Ectodermal cell (in vitro differentiated cells): Measurements from ENCODE around the gene AJAP1.

Experiments used
- H3K27ac ChIP-seq: 2 replicates; pipeline ENCODE4 v1.7.0; 2013; ENCODE audit warnings: mild to moderate bottlenecking, low read depth, low read length; ENCODE audit not compliant: insufficient read depth, poor library complexity, severe bottlenecking
- H3K27me3 ChIP-seq: 2 replicates; pipeline ENCODE4 v1.7.0; 2013; ENCODE audit warnings: mild to moderate bottlenecking, low read length; ENCODE audit not compliant: insufficient read depth, control insufficient read depth, poor library complexity, severe bottlenecking
- H3K36me3 ChIP-seq: one replicate; pipeline ENCODE4 v1.7.0; 2013; ENCODE audit warnings: low read length; ENCODE audit not compliant: control insufficient read depth, insufficient read depth
- H3K4me1 ChIP-seq: one replicate; pipeline ENCODE4 v1.7.0; 2013; ENCODE audit warnings: low read length; ENCODE audit not compliant: control insufficient read depth, insufficient read depth
- H3K4me3 ChIP-seq: 2 replicates; pipeline ENCODE4 v1.7.0; 2013; ENCODE audit warnings: low read depth, low read length, control low read depth; ENCODE audit not compliant: insufficient read depth
- H3K9me3 ChIP-seq: 2 replicates; pipeline ENCODE4 v1.7.0; 2013; ENCODE audit warnings: mild to moderate bottlenecking, low read length, moderate library complexity; ENCODE audit not compliant: control insufficient read depth
- WGBS, 2 experiments: methylation state at CpG; one replicate each; pipeline ENCODE4 v1.1.7; 2013; ENCODE audit warnings: missing lambda C conversion rate in 2 of 2; 5-methylcytosine and 5-hydroxymethylcytosine counted together

Gene AJAP1

DNA sequence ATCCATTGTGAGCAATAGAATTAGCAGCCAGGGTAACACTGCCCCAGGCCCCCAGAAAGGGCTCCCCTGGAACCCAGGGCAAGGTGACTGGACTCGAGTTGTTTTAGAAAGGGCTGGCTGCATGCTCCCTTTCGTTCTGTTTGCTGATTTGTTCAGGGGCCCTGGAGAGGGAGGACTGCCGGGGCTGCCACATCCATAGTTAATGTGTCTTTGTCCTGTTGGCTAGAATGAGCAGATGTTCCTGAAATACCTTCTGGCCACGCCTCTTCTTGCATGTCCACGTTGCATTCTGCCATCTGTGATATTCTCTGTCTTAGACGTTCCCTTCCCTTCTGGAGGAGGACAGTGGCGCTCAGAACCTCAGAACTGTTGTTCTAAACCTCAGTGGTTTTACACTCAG is 118.8 kb downstream of the AJAP1 start:
- no peaks in the 10 kb centered on the region for H3K36me3 ChIP-seq
- H3K27me3 ChIP-seq: no peaks in the 10 kb centered on the region
- 75 to 77% methylated on average over 7 of the region's 7 CpGs for WGBS, 2 experiments

GRCh38 chr1:4775506-4775905 is 121.1 kb downstream of the AJAP1 start:
- Histone ChIP-seq H3K27ac (no peak overlapping the region), H3K4me1 (no peaks in the 10 kb centered on the region), H3K4me3 (no peak overlapping the region), H3K27me3 (no peaks in the 10 kb centered on the region), H3K36me3 (no peaks in the 10 kb centered on the region), H3K9me3 (no peaks in the 10 kb centered on the region)
- WGBS, 2 experiments: 86 to 90% methylated on average over 9 of the region's 9 CpGs

More for the DNA sequence above, 118.8 kb downstream of the AJAP1 start:
- no peaks in the 10 kb centered on the region for H3K9me3 ChIP-seq
- H3K4me1 ChIP-seq: no peaks in the 10 kb centered on the region
- no peak overlapping the region for H3K4me3 ChIP-seq
- H3K27ac ChIP-seq: no peak overlapping the region

GRCh38 chr1:4778056-4778455 is 123.6 kb downstream of the AJAP1 start:
- no peak overlapping the region for H3K27ac ChIP-seq
- no peaks in the 10 kb centered on the region for H3K9me3 ChIP-seq
- WGBS, 2 experiments: 75 to 77% methylated on average over 7 of the region's 7 CpGs
- no peaks in the 10 kb centered on the region for H3K36me3 ChIP-seq
- no peak overlapping the region for H3K4me3 ChIP-seq
- no peaks in the 10 kb centered on the region for H3K27me3 ChIP-seq
- no peaks in the 10 kb centered on the region for H3K4me1 ChIP-seq

DNA sequence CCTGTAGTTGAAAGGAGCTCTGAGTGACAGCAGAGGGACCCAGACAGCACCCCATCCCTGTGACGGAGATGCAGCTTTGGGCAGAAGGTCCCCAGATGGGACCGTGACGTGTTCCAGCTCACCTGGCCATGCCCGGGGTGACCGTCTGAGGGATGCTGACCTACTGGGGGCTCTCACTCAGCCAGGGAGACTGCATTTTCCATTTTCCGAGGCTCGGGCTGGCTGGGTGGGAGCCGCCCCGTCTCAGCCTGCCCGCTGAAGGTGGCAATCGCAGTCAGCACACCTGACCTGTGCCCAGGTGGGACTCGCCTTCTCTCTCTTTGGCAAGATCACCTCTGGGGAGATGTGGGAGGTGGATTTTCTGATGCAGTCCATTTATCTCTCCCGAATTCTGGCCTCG is 127.2 kb downstream of the AJAP1 start:
- no peaks in the 10 kb centered on the region for H3K27me3 ChIP-seq
- H3K4me1 ChIP-seq: no peaks in the 10 kb centered on the region
- no peak overlapping the region for H3K4me3 ChIP-seq
- H3K27ac ChIP-seq: no peak overlapping the region
- H3K9me3 ChIP-seq: no peaks in the 10 kb centered on the region
- 91 to 92% methylated on average over 14 of the region's 14 CpGs for WGBS, 2 experiments
- H3K36me3 ChIP-seq: no peaks in the 10 kb centered on the region

- Histone ChIP-seq H3K27ac (no peak overlapping the region), H3K36me3 (no peaks in the 10 kb centered on the region), H3K4me1 (no peaks in the 10 kb centered on the region), H3K4me3 (no peak overlapping the region), H3K27me3 (no peaks in the 10 kb centered on the region), H3K9me3 (no peaks in the 10 kb centered on the region)
- 88 to 89% methylated on average over 17 of the region's 17 CpGs for WGBS, 2 experiments
These were observed 130.4 kb downstream of the AJAP1 start for GRCh38 chr1:4784761-4785160.

DNA sequence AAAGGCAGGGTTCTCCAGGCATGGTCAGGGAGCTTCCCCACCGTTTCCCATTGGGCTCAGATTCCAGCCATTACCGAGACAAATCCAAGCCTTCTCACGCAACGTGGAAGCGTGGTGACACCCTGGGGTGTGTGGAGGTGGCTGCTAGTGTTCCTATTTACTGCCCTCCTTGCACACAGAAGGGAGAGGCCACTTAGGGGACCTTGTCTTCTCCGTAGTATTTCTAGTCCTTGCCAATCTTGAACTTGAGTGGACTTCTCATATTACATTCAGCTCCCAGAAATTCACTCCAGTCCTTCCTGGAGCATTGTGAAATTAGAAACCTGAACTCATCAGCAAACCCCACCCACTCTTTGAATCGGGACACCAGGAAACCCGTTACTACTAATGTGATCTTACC is 131.6 kb downstream of the AJAP1 start:
- 92 to 95% methylated on average over 8 of the region's 8 CpGs for WGBS, 2 experiments

GRCh38 chr1:4787551-4787950 is 133.1 kb downstream of the AJAP1 start:
- Histone ChIP-seq H3K4me1 (no peaks in the 10 kb centered on the region), H3K27ac (no peak overlapping the region), H3K4me3 (no peak overlapping the region), H3K36me3 (no peaks in the 10 kb centered on the region), H3K9me3 (no peaks in the 10 kb centered on the region), H3K27me3 (no peaks in the 10 kb centered on the region)
- WGBS, 2 experiments: 77% methylated on average over 5 of the region's 5 CpGs

More for the DNA sequence above, 131.6 kb downstream of the AJAP1 start:
- Histone ChIP-seq H3K27me3 (no peaks in the 10 kb centered on the region), H3K36me3 (no peaks in the 10 kb centered on the region), H3K27ac (no peak overlapping the region), H3K9me3 (no peaks in the 10 kb centered on the region), H3K4me1 (no peaks in the 10 kb centered on the region), H3K4me3 (no peak overlapping the region)

DNA sequence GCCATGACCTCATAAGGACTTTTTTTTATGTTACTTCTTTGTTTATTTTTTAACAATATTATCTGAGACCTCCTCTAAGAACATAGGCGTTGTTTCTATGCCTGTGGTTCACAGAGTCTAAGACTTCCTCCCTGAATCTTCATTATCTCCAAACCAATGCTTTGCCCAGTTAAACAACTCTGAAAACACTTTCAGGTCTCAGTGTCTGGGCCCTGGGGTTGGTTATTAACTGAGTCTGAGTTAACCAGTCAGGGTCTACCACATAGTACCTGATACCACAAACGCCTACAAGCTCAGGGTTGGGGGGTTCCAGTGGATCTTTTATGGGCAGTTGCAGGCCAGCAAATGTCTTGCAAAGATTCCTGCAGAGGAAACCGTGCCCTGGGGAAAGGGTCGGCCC is 138.2 kb downstream of the AJAP1 start:
- 86 to 91% methylated on average over 4 of the region's 4 CpGs for WGBS, 2 experiments
- Histone ChIP-seq H3K27ac (no peak overlapping the region), H3K27me3 (no peaks in the 10 kb centered on the region), H3K9me3 (no peaks in the 10 kb centered on the region), H3K4me1 (no peaks in the 10 kb centered on the region), H3K4me3 (no peak overlapping the region), H3K36me3 (no peaks in the 10 kb centered on the region)

DNA sequence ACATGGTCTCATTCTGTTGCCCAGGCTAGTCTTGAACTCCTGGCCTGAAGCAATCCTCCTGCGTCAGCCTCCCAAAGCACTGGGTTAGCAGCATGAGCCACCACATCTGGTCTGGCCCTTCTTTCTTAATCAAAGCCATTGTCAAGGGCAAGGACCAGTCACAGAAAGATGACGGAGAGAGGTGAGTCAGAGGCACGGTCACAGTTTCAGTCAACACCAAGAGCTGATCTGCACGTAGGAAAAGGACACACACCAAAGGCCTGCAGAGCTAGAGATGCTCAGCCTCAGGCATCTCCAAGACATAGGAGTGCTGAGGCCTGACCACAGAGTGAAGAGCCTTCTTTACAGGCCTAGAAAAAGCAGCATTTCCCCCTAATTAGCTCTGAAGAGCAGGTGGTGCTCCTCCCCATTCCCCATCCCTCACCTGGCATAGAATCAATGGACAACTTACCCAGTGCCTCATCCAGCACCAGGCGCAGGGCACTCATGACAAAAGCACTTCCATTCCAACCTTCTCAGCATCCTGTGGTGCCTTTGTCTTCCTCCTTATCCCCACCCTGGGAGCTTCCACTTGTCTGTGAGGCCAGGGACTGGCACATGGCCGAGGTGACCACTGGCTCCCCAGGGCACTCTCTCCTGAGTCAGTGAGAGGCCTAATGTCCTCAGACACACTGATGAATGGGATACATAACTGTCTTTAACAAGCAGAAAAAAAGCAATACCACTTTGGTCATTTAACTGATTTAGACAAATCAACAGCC is 139.8 kb downstream of the AJAP1 start:
- no peak overlapping the region for H3K4me3 ChIP-seq
- no peaks in the 10 kb centered on the region for H3K36me3 ChIP-seq
- no peak overlapping the region for H3K27ac ChIP-seq
- WGBS, 2 experiments: 86 to 89% methylated on average over 6 of the region's 6 CpGs
- no peaks in the 10 kb centered on the region for H3K27me3 ChIP-seq
- no peaks in the 10 kb centered on the region for H3K4me1 ChIP-seq
- H3K9me3 ChIP-seq: no peaks in the 10 kb centered on the region

- H3K4me1 ChIP-seq: no peaks in the 10 kb centered on the region
- no peaks in the 10 kb centered on the region for H3K9me3 ChIP-seq
- no peak overlapping the region for H3K27ac ChIP-seq
- H3K27me3 ChIP-seq: no peaks in the 10 kb centered on the region
- H3K36me3 ChIP-seq: no peaks in the 10 kb centered on the region
- WGBS, 2 experiments: 87 to 89% methylated on average over 11 of the region's 11 CpGs
- no peak overlapping the region for H3K4me3 ChIP-seq
These were observed 142.0 kb downstream of the AJAP1 start for GRCh38 chr1:4796161-4797015.
